Measurements from ENCODE around the gene FDXR.
"Not testable (repeated sequence)": the region's sequence is repeated elsewhere in the genome, so short reads cannot be mapped to it uniquely, and the experiment has no call there.

FDXR gene

DNA sequence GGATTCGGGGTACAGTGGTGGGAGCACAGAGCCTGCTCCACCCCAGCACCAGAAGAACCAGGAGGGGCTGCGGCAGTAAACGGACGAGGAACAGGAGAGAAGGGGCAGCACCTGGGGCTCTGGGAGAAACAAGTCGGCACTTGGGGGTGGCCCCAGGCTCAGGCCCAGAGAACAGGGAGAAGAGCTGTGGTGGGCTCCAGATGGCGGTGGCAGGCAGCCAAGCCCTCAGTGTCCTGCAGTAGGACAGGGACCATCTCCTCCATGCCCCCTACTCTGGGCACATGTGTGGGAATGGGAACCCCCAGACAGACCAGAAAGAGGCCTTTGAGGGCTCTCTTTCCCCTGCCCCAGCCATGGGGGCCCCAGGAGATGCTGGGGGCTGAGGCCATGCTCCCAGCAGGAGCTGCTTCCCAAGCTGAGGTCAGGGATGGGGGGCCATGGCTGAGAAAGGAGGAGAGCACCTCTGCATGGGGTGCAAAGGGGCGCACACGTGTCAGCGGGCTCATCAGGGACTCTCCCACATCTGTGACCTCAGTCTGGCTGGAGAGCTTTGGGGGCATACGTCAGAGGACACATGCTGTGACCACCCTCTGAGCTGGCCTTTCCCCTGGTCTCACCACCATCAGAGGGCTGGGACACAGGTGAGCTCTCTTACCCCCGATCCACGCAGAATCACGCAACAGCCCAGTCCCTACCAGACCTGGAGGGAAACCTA lies 43.5 kb upstream of the FDXR start:
- TF ChIP-seq, protein P1, sequence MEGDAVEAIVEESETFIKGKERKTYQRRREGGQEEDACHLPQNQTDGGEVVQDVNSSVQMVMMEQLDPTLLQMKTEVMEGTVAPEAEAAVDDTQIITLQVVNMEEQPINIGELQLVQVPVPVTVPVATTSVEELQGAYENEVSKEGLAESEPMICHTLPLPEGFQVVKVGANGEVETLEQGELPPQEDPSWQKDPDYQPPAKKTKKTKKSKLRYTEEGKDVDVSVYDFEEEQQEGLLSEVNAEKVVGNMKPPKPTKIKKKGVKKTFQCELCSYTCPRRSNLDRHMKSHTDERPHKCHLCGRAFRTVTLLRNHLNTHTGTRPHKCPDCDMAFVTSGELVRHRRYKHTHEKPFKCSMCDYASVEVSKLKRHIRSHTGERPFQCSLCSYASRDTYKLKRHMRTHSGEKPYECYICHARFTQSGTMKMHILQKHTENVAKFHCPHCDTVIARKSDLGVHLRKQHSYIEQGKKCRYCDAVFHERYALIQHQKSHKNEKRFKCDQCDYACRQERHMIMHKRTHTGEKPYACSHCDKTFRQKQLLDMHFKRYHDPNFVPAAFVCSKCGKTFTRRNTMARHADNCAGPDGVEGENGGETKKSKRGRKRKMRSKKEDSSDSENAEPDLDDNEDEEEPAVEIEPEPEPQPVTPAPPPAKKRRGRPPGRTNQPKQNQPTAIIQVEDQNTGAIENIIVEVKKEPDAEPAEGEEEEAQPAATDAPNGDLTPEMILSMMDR (IDR thresholded peaks at IDR 0.05; ENCODE audit: insufficient read depth, low read length, poor library complexity, severe bottlenecking) = no peak
- Histone ChIP-seq H3K4me3 (replicated peaks; ENCODE audit: low read depth, low read length) (no peak overlapping the region), H3K27me3 (replicated peaks; ENCODE audit: control insufficient read depth, insufficient read depth, low read length) (no peaks in the 10 kb centered on the region; the same call in 1 of the 2 replicates), H3K36me3 (ENCODE audit: control insufficient read depth, insufficient read depth, low read length) (no peaks in the 10 kb centered on the region)
- DNase-seq (ENCODE audit: extremely low read depth, insufficient read length) = no peak

GRCh38 chr17:74911423-74911822 lies 38.6 kb upstream of the FDXR start:
- H3K27me3 ChIP-seq (replicated peaks; ENCODE audit: control insufficient read depth, insufficient read depth, low read length); H3K36me3 ChIP-seq (ENCODE audit: control insufficient read depth, insufficient read depth, low read length); H3K4me3 ChIP-seq (replicated peaks; ENCODE audit: low read depth, low read length); DNase-seq (ENCODE audit: extremely low read depth, insufficient read length): not testable (repeated sequence)

DNA sequence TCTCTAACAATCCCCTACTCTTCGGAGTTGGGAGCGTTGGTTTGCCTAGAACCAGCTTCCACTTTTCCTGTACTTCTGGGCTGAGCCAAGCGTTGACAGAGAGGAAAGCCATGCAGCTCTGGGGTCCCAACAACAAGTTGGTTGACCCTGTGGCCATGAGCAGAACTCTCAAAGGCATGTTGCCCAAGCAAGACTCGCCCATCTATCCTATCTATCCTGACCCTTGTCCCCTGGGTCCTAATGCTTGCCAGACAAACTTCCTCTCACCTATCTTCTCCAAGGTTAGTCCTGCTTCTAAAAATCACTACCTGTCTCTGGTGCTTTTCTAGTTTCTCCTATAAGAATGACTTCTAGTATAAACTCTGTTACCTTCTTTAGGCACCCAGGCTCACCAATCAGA lies 36.3 kb upstream of the FDXR start:
- H3K27me3 ChIP-seq (replicated peaks; ENCODE audit: control insufficient read depth, insufficient read depth, low read length); DNase-seq (ENCODE audit: extremely low read depth, insufficient read length); H3K4me3 ChIP-seq (replicated peaks; ENCODE audit: low read depth, low read length); H3K36me3 ChIP-seq (ENCODE audit: control insufficient read depth, insufficient read depth, low read length): not testable (repeated sequence)

GRCh38 chr17:74907012-74907411 lies 34.2 kb upstream of the FDXR start:
- H3K36me3 ChIP-seq (ENCODE audit: control insufficient read depth, insufficient read depth, low read length) = no peaks in the 10 kb centered on the region
- no peaks in the 10 kb centered on the region; the same call in 1 of the 2 replicates for H3K27me3 ChIP-seq (replicated peaks; ENCODE audit: control insufficient read depth, insufficient read depth, low read length)
- TF ChIP-seq, protein P1 (IDR thresholded peaks at IDR 0.05; ENCODE audit: insufficient read depth, low read length, poor library complexity, severe bottlenecking) = no peak
- DNase-seq (ENCODE audit: extremely low read depth, insufficient read length) = no peak
- H3K4me3 ChIP-seq (replicated peaks; ENCODE audit: low read depth, low read length) = no peak overlapping the region

DNA sequence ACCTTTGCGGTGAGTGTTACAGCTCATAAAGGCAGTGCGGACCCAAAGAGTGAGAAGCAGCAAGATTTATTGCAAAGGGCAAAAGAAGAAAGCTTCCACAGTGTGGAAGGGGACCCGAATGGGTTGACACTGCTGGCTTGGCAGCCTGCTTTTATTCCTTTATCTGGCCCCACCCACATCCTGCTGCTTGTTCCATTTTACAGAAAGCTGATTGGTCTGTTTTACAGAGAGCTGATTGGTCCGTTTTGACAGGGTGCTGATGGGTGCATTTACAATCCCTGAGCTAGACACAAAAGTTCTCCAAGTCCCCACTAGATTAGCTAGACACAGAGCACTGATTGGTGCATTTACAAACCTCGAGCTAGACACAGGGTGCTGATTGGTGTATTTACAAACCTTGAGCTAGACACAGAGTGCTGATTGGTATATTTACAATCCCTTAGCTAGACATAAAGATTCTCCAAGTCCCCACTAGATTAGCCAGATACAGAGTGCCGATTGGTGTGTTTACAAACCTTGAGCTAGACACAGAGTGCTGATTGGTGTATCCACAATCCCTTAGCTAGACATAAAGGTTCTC lies 33.5 kb upstream of the FDXR start:
- not testable (repeated sequence) for DNase-seq (ENCODE audit: extremely low read depth, insufficient read length); H3K36me3 ChIP-seq (ENCODE audit: control insufficient read depth, insufficient read depth, low read length); H3K4me3 ChIP-seq (replicated peaks; ENCODE audit: low read depth, low read length); H3K27me3 ChIP-seq (replicated peaks; ENCODE audit: control insufficient read depth, insufficient read depth, low read length)

- H3K4me3 ChIP-seq (replicated peaks; ENCODE audit: low read depth, low read length) = no peak overlapping the region
- H3K36me3 ChIP-seq (ENCODE audit: control insufficient read depth, insufficient read depth, low read length) = no peaks in the 10 kb centered on the region
- no peaks in the 10 kb centered on the region; the same call in none of the 2 replicates for H3K27me3 ChIP-seq (replicated peaks; ENCODE audit: control insufficient read depth, insufficient read depth, low read length)
- TF ChIP-seq, protein P1 (IDR thresholded peaks at IDR 0.05; ENCODE audit: insufficient read depth, low read length, poor library complexity, severe bottlenecking) = no peak
- DNase-seq (ENCODE audit: extremely low read depth, insufficient read length) = no peak
Observed at GRCh38 chr17:74904687-74905409, 32.1 kb upstream of the FDXR start.

- Histone ChIP-seq H3K4me3 (replicated peaks; ENCODE audit: low read depth, low read length) (no peak overlapping the region), H3K36me3 (ENCODE audit: control insufficient read depth, insufficient read depth, low read length) (no peaks in the 10 kb centered on the region), H3K27me3 (replicated peaks; ENCODE audit: control insufficient read depth, insufficient read depth, low read length) (peaks cover 3% of the 10 kb centered on the region)
- TF ChIP-seq, protein P1 (IDR thresholded peaks at IDR 0.05; ENCODE audit: insufficient read depth, low read length, poor library complexity, severe bottlenecking) = no peak
- DNase-seq (ENCODE audit: extremely low read depth, insufficient read length) = no peak
Observed at GRCh38 chr17:74903671-74904070, 30.9 kb upstream of the FDXR start.

Data from GM06990 (cell line).